AG04449 (cell line): ENCODE data around the gene PDSS2.
"Not testable (repeated sequence)": the region's sequence is repeated elsewhere in the genome, so short reads cannot be mapped to it uniquely, and the experiment has no call there.

Experiments
- CTCF ChIA-PET: fragments of 350-600 bp; formaldehyde crosslinking; extraction: SDS; loops from one replicate; lab custom pipeline; 2021; ENCODE audit warnings: antibody characterized with exemption; lab: Yijun Ruan, JAX
- POLR2A ChIA-PET: fragments of 400-600, 350-600 bp; formaldehyde crosslinking; extraction: SDS; loops from one replicate; lab custom pipeline; 2020; ENCODE audit warnings: antibody characterized with exemption, inconsistent platforms; lab: Yijun Ruan, JAX
- DNase-seq: peaks from one replicate; pipeline ENCODE4 v3.0.0-alpha.2; 2010; ENCODE audit warnings: low read depth, low spot score
- H3K4me3 ChIP-seq: 2 replicates; pipeline ENCODE4 v1.5.1; 2011; ENCODE audit warnings: low read depth, mild to moderate bottlenecking, control low read depth, low read length
- CTCF ChIP-seq: IDR thresholded peaks from one replicate; pipeline ENCODE4 v1.5.1; 2011; ENCODE audit warnings: mild to moderate bottlenecking, moderate library complexity, low read length, control low read depth, inconsistent platforms; ENCODE audit not compliant: insufficient read depth; ENCODE audit errors: missing control alignments

PDSS2 gene

GRCh38 chr6:107122748-107123147 is 336.6 kb downstream of the PDSS2 start:
- CTCF ChIA-PET = interaction anchor here (1.2 kb wide), 1 partner anchor 9 kb away, joined by 8 read pairs; no protein-coding TSS in a partner anchor
- H3K4me3 ChIP-seq = no peak overlapping the region
- DNase-seq = no peak
- no peak for TF ChIP-seq CTCF
- POLR2A ChIA-PET = no interaction called here

GRCh38 chr6:107121964-107122495 is 337.3 kb downstream of the PDSS2 start:
- no peak for TF ChIP-seq CTCF
- H3K4me3 ChIP-seq = no peak overlapping the region
- DNase-seq = no peak
- CTCF ChIA-PET = interaction anchor here (1.2 kb wide), 1 partner anchor 8 kb away, joined by 8 read pairs; no protein-coding TSS in a partner anchor
- POLR2A ChIA-PET = no interaction called here

- POLR2A ChIA-PET = interaction anchor here (0.7 kb wide), 1 partner anchor 337 kb away, joined by 3 read pairs; no protein-coding TSS in a partner anchor
- CTCF ChIA-PET = interaction anchor here (1.0 kb wide), 1 partner anchor 10 kb away, joined by 4 read pairs; no protein-coding TSS in a partner anchor
These were observed 338.1 kb downstream of the PDSS2 start for GRCh38 chr6:107121266-107121665.

GRCh38 chr6:107120404-107120803 is 339.0 kb downstream of the PDSS2 start:
- ChIA-PET POLR2A (interaction anchor here (0.7 kb wide), 1 partner anchor 338 kb away, joined by 3 read pairs; no protein-coding TSS in a partner anchor), CTCF (interaction anchor here (0.5 to 1.0 kb wide), 2 partner anchors 11 to 62 kb away, joined by 3 to 4 read pairs; no protein-coding TSS in a partner anchor)
- no peak for TF ChIP-seq CTCF
- H3K4me3 ChIP-seq = no peak overlapping the region
- no peak for DNase-seq

More at GRCh38 chr6:107121266-107121665, 338.1 kb downstream of the PDSS2 start:
- TF ChIP-seq CTCF = no peak
- DNase-seq = no peak
- no peak overlapping the region for H3K4me3 ChIP-seq

GRCh38 chr6:107118976-107119375 is 340.4 kb downstream of the PDSS2 start:
- POLR2A ChIA-PET = no interaction called here
- TF ChIP-seq CTCF = no peak
- no peak for DNase-seq
- no peak overlapping the region for H3K4me3 ChIP-seq
- CTCF ChIA-PET = interaction anchor here (0.7 kb wide), 1 partner anchor 34 kb away, joined by 3 read pairs; no protein-coding TSS in a partner anchor

GRCh38 chr6:107118540-107118939 is 340.8 kb downstream of the PDSS2 start:
- DNase-seq, POLR2A ChIA-PET, H3K4me3 ChIP-seq: not testable (repeated sequence)
- CTCF ChIA-PET = interaction anchor here (1.4 kb wide), 1 partner anchor 12 kb away, joined by 3 read pairs; no protein-coding TSS in a partner anchor

GRCh38 chr6:107116931-107117330 is 342.4 kb downstream of the PDSS2 start:
- no peak overlapping the region for H3K4me3 ChIP-seq

More at GRCh38 chr6:107116931-107117330, 342.4 kb downstream of the PDSS2 start:
- DNase-seq = no peak
- no peak for TF ChIP-seq CTCF
- CTCF ChIA-PET = interaction anchor here (2.7 kb wide), 1 partner anchor 14 kb away, joined by 6 read pairs; no protein-coding TSS in a partner anchor
- POLR2A ChIA-PET = no interaction called here
